Omental fat pad (tissue), 4 donors: ENCODE results near the gene MT1H. TPM values are rescaled to one million over a fixed set of nuclear protein-coding genes. Genes with fewer than 3 reads are reported as not detected.
"Not testable (repeated sequence)": the region's sequence is repeated elsewhere in the genome, so short reads cannot be mapped to it uniquely, and the experiment has no call there.

Experiments
- ATAC-seq: fragments of 150-250 bp; one replicate; pipeline ENCODE4 v1.9.1; 2016; ENCODE audit warnings: mild to moderate bottlenecking, moderate library complexity; ENCODE audit not compliant: low FRiP score
- DNase-seq: peaks from one replicate; pipeline ENCODE4 v3.0.0-alpha.2; 2019; ENCODE audit warnings: low spot score
- CTCF ChIP-seq, 3 donors: fragments of 450-650 bp; IDR thresholded peaks; one replicate each; pipeline ENCODE4 v1.5.1; 2016 to 2017; ENCODE audit warnings: antibody characterized with exemption in 3 of 3, mild to moderate bottlenecking in 3 of 3, moderate library complexity in 2 of 3
- total RNA-seq, 4 donors: library from RNA; depleted of rRNA; stranded (reverse); fragments of >200 nt; gene quantifications; one replicate each; pipeline ENCODE4 v1.1.0, GENCODE V29; 2016

Gene MT1H
- total RNA-seq, result 10 to 100 TPM in 2 of 4 donors, not detected in 2; 11.9 to 23.3 TPM

- no peak for TF ChIP-seq CTCF (IDR thresholded peaks at IDR 0.05)
- ATAC-seq (peak; percentile 58), DNase-seq (no peak)
Measured at GRCh38 chr16:56669005-56669839, at the start of gene MT1H. TSS of gene MT1H (plus strand) at chr16:56669814. CDS start at chr16:56669885, 71 bp downstream.

DNA sequence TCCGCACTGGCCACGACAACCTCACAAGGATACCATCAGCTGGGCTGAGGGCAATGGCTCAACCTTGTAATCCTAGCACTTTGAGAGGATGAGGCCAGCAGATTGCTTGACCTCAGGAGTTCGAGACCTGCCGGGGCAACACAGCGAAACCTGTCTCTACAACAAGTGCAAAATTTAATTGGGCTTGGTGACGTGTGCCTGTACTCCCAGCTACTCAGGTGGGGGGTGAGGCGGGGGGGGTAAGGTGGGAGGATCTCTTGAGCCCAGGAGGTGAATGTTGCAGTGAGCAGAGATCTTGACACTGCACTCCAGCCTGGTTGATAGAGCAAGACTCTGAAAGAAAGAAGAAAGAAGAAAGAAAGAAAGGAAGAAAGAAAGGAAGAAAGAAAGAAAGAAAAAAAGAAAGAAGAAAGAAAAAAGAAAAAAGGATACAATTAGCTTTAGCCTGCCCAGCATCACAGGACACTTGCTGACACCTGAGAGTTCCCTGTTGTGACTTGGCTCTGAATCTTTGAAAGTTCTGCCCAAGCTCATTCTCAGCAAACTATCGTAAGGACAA is 49.2 kb upstream of the MT1H start:
- DNase-seq (no peak), ATAC-seq (no peak)
- no peak for TF ChIP-seq CTCF (IDR thresholded peaks at IDR 0.05)

- ATAC-seq, DNase-seq: not testable (repeated sequence)
Measured at GRCh38 chr16:56621665-56622445, 47.8 kb upstream of the MT1H start.

DNA sequence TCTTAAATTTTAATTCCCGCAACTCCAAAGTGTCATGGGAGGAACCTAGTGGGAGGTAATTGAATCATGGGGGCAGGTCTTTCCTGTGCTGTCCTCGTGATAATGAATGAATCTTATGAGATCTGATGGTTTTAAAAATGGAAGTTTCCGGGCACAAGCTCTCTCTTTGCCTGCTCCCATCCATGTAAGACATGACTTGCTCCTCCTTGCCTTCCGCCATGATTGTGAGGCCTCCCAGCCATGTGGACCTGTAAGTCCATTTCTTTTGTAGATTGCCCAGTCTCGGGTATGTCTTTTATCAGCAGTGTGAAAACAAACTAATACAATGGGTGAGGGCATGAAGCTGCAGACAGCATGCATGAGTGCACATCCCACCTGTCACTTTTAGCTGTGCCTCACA is 46.4 kb upstream of the MT1H start:
- ATAC-seq, DNase-seq: not testable (repeated sequence)

GRCh38 chr16:56623637-56624036 is 46.0 kb upstream of the MT1H start:
- no peak for ATAC-seq
- no peak for DNase-seq
- TF ChIP-seq CTCF (IDR thresholded peaks at IDR 0.05), result no peak

DNA sequence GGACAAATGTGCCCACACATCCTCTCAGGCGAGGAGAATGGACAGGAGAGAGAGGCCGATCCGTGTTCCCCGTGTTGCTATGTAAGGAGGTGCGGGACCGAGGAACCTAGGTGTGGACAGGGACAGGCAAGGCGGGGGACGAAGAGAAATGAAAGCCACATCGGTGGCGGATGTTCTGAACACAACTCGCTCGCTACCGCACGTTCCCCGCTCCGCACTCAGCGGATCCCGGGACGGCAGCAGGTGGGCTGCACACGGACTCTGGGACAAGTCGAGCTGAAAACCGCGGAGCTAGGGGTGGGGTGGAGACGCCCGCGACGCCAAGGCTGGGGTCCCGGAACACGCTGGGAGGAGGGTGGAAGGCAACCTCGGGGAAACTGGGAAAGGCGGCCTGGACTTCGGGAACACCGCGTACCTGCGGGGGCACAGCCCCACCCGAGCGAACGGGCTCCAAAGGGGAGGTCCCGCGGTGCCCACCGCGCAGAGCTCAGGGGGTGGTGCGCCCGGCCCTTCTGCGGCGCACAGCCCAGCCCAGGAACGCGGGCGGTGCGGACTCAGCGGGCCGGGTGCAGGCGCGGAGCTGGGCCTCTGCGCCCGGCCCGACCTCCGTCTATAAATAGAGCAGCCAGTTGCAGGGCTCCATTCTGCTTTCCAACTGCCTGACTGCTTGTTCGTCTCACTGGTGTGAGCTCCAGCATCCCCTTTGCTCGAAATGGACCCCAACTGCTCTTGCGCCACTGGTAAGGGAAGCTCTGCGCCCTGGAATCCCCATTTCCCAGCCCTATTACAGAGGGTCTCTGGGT is 44.3 kb upstream of the MT1H start, which contains the start of gene MT1E:
Gene MT1E, plus strand, starts transcription at position 642 of the 803 bp plus-strand sequence. Its CDS starts 71 bp downstream, at position 713.
- ATAC-seq, result peak; percentile 94
- no peak for TF ChIP-seq CTCF (IDR thresholded peaks at IDR 0.05)
- peak; percentile 79 for DNase-seq

DNA sequence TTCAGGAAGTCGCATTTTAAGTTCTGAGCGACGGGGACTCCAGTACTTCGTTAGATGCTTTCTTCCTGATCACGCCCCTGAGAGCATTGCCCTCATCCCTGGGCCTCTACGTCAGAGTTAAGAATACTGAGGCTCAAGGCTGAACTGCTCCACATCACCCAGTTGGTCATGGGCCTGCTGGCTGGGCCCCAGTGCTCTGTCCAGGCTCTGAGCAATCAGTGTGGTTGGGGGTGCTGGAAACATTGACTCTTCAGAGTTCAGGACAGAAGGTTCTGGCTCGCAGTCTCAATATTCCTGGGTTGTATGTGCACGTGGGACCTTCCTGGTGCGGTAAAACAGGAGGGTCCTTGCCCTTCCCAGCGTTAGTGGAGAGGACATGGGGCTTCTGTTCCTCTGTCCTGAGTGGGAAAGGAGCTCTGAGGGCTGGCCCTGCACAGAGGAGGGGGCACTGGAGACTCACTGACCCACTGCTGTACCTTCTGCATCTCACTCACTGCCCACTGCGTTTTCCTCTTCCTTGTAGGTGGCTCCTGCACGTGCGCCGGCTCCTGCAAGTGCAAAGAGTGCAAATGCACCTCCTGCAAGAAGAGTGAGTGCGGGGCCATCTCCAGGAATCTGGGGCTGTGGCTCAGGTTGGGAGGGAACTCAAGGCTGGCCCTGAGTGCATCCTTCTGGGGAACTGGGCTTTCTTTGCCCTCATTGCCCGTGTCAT is 43.5 kb upstream of the MT1H start:
- DNase-seq (no peak), ATAC-seq (peak; percentile 43)
- TF ChIP-seq CTCF (IDR thresholded peaks at IDR 0.05), result no peak
